Astrocyte of the spinal cord (primary cell): ENCODE measurements around the gene ASTN2.

Experiments
- DNase-seq: peaks from one replicate; pipeline ENCODE4 v3.0.0; 2011; ENCODE audit warnings: low read depth, low spot score
- H3K4me3 ChIP-seq: 2 replicates; pipeline ENCODE4 v1.5.1; 2011; ENCODE audit warnings: low read depth, mild to moderate bottlenecking, low read length, moderate library complexity
- in situ Hi-C: cut with HindIII; loops from 2 replicates; pipeline ENCODE4 v1.10.0; 2017; ENCODE audit warnings: low sequenced_read_pairs
- TF ChIP-seq, protein P1 (sequence below): IDR thresholded peaks from 2 replicates; pipeline ENCODE4 v1.5.1; 2012; ENCODE audit warnings: low read depth, mild to moderate bottlenecking, low read length, inconsistent platforms

The ASTN2 gene

GRCh38 chr9:116576386-116576785 is 838.5 kb downstream of the ASTN2 start:
- in situ Hi-C loops, result no loop called here
- TF ChIP-seq, protein P1, sequence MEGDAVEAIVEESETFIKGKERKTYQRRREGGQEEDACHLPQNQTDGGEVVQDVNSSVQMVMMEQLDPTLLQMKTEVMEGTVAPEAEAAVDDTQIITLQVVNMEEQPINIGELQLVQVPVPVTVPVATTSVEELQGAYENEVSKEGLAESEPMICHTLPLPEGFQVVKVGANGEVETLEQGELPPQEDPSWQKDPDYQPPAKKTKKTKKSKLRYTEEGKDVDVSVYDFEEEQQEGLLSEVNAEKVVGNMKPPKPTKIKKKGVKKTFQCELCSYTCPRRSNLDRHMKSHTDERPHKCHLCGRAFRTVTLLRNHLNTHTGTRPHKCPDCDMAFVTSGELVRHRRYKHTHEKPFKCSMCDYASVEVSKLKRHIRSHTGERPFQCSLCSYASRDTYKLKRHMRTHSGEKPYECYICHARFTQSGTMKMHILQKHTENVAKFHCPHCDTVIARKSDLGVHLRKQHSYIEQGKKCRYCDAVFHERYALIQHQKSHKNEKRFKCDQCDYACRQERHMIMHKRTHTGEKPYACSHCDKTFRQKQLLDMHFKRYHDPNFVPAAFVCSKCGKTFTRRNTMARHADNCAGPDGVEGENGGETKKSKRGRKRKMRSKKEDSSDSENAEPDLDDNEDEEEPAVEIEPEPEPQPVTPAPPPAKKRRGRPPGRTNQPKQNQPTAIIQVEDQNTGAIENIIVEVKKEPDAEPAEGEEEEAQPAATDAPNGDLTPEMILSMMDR, result no peak
- no peak overlapping the region for H3K4me3 ChIP-seq
- DNase-seq, result no peak

GRCh38 chr9:116574027-116574679 is 840.7 kb downstream of the ASTN2 start:
- no peak for DNase-seq
- in situ Hi-C loops, result no loop called here
- TF ChIP-seq, protein P1, result no peak
- H3K4me3 ChIP-seq, result no peak overlapping the region

GRCh38 chr9:116572095-116572748 is 842.6 kb downstream of the ASTN2 start:
- in situ Hi-C loops, result no loop called here
- peak; percentile 76 for DNase-seq
- TF ChIP-seq, protein P1, result peak; percentile 94
- H3K4me3 ChIP-seq, result no peak overlapping the region

DNA sequence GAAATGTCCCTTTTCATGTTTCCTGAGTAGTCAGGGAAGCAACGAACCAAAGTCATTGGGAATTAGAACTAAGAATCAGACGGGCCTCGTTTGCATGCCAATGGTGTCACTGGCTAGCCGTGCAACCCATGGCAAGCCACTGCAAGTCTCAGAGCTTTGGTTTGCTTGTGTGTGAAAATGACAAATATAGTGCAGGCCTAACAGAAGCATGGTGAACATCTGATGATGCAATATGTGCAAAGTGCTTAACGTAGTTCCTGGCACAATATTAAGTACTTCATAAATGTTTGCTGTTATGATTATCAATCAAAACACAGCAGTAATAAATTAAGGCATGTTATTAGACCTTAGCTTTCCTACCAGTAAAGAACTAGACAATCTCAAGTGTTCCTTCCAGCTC is 845.7 kb downstream of the ASTN2 start:
- TF ChIP-seq, protein P1, result no peak
- no peak for DNase-seq
- H3K4me3 ChIP-seq, result no peak overlapping the region
- in situ Hi-C loops, result no loop called here

DNA sequence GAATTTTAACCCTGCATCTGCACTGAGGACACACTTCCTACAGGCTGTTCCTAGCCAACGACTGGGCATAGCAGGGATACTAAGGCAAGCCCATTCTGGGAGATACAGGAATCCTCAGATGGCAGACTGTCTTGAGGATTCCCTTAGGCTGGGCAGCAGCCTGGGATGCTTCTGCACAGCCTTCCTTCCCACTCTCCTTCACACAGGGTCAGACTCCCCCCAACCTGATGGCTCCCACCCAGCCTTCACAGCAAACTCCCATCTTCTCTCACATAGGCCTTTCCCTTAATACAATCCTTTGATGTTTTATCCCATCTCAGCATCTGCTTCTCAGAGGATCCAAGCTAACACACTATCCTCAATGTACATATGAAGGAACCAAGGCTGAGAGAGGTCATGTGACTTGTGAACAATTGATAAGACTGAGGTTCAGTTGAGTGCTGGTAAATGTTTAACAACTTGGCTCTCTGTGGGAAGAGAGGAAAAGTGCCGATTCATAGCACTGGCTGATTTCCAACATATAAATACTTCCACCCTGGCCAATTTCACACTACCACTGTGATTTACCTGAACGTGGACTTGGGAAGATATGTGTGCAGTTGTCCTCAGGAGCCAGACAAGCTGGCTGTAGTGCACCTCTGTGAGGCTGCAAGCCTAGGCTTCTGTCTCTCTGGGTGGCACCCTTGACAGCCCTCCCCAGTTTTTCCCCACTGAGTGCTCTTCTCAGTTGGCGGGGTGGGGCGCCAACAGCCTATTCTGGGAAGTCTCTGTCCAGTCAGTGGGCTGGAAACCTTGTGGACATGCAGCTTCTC is 848.0 kb downstream of the ASTN2 start:
- TF ChIP-seq, protein P1, result no peak
- DNase-seq, result peak; percentile 67
- no peak overlapping the region for H3K4me3 ChIP-seq
- in situ Hi-C loops, result no loop called here

DNA sequence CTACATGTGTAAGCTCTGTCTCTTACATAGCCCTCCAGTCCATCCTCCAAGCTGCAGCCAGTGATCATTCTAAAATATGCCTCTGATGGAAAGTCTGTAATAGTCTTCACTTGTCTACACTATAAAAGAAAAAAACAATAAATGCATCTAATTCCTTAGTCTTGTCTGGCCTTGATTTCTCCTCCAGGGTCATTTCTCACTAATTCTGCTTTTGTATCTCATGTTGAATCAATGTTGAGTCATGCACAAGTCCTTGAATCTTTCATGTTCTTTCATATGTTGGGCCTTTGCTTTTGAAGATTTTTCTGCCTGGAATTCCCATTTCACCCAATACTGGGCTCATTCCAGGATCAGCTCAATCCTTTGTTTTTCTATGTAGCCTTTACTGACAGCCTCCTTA is 848.9 kb downstream of the ASTN2 start:
- TF ChIP-seq, protein P1, result no peak
- in situ Hi-C loops, result no loop called here
- no peak overlapping the region for H3K4me3 ChIP-seq
- DNase-seq, result no peak
